ENCODE data around the gene ELOVL4.

The ELOVL4 gene

DNA sequence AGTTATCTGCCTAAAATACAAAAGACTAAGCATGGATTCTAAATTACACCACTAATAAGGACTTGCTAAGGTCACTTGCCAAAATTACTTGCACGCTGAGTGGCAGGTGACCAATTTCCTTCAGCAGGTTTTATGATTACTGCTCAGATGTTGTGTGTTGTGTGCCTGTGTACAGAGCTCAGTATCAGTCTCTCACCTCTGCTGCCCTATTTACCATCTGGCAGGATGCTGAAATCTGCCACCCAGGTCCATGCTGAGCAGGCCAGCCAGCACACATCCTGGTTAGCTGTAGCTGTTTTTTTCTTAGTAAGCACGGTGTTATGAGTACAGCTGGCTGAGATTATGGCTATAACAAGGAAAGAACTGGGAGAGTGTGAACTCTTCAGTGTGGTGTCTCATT, 34.0 kb downstream of the ELOVL4 start:
- DNase-seq (ENCODE audit: extremely low read depth in 1 of 2, low read depth in 1 of 2): no peak

DNA sequence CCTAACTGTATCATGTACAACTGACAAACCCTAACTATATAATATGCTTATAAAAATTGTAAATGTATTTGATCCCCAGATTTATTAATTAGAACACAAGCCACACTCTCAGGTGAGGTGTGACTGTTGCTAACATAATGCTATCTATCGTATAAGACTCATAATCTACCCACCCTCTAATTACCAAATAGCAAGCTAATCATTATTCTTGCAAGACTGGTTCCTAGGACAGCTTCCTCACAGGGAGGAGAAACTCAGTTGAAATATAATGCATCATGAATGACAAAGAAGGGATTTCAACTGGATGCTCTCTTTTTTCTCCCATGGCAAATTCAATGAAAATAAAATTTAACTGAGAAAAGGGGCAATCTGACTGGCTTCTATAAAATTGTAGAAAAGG, 35.4 kb downstream of the ELOVL4 start:
- DNase-seq (ENCODE audit: extremely low read depth in 1 of 2, low read depth in 1 of 2): no peak

DNA sequence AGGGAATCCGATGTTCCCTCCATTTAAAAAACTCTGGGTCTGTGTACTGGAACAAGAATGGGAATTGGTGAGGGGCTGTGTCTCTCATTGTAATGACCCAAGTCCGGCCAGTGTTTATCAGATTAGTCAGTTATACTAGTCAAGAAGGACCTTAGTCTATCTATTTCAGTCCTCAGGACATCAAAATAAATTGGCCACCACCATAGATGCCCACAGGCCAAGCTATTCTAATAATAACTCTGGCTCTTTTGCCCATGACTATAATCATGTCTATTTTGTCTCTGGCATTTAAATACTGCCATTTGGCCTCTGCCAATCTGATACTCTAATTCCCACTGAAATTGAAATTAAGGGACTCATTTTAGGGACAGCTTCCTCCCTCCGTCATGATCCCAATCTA, 37.8 kb downstream of the ELOVL4 start:
- DNase-seq (ENCODE audit: extremely low read depth in 1 of 2, low read depth in 1 of 2): no peak

DNA sequence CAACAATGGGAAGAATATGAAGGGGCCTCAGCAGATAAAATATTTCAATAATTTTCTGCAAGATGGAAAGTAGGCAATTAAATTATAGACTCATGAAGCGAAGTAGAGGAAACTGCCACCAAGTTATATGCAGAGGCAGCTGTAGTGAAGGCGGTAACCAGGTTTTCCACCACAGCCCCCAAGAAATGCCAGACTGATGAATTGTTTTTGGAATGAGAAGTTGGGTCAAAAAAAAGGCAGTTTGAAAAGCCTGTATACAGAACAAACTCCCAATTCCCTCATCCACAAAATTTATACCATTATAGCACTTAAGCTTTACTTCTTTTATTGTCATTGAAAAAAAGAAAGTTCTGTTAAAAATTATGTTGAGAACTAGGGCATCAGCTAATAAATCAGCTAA, 45.3 kb downstream of the ELOVL4 start:
- DNase-seq (ENCODE audit: extremely low read depth in 1 of 2, low read depth in 1 of 2): no peak

DNA sequence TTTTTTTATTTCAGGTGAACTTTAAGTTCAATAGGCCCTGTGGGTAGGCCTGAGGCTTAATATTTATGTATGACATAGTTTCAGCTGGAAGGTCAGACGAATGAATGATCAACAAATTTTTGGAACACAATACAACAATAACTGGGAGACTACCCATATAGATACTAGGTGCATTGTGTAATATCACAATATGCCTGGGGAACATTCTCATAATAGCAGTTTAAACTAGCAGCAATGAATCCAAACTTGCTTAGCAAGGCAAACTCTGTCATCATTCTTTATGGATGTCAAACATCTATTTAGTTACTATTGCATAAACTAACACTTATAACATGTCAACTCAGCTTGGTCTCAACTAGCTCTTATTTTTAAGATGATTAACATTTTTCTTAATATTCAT, 49.3 kb downstream of the ELOVL4 start:
- no peak for DNase-seq (ENCODE audit: extremely low read depth in 1 of 2, low read depth in 1 of 2)

DNA sequence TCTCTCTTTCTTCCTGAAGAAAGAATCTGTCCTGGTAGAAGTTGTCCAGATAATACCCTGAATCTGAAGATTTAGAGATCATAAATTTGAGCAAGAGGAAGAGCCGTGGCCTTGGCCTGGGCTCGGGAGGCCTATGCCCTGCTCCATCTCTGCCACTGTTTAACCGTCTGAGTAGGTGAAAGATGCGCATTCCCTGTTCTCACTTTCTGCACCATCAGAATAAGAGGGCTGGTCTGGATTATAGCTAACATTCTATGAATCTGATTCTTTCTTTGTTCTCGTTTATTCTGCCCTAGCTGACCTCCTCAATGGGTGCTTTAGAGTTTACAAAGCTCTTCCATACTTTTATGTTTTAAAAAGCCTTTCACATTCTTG, 51.3 kb downstream of the ELOVL4 start:
- no peak for DNase-seq (ENCODE audit: extremely low read depth in 1 of 2, low read depth in 1 of 2)

DNA sequence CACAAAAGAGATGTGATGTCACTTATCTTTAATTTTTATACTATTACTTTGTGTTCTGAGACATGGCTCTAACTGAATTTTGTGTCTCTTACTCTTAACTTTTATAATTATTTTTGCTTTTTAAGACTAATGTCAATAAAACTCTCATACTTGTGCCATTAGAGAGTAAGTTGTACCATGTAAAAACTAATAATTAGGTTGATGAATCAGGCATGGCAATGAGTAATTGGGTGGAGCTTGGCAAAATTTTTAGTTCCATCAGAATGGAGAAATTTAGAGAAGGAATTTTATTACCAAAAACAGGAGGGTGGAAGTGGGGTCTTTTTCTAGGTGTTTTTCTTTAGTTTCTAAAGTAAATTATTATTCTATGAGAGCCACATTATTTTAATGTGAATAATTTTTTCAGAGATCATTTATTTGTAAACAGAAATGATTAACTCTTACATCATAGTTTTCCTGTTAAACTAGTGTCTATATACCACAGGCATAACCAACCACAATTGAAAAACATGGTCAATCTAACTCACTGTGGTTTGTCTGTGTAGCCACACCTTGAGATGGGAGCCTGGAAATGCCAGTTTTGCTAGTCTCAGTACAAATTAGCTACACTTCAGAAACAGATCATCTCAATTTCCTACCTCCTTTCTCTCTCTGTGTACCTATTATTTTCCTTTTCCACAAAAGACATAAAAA, 51.8 kb downstream of the ELOVL4 start:
- no peak for DNase-seq (ENCODE audit: extremely low read depth in 1 of 2, low read depth in 1 of 2)

DNA sequence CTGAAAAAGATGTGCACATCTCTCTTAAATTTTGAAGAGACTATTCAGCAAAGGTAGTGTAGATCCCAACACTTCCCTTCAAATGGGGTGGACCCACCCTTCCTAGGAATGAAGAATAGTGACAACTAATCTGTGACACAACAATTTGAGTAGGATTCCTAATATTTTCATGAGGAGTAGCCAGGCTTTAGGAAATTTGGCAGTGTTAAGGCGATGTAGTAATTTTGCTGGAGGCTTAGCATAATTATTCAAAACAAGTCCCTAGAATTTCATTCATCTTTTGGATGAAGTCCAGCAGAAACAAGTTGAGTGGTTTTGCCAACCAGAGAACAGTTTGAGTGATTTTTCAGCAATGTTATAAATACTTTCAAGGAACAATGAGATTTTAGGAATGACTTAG, 52.4 kb downstream of the ELOVL4 start:
- no peak for DNase-seq (ENCODE audit: extremely low read depth in 1 of 2, low read depth in 1 of 2)

DNA sequence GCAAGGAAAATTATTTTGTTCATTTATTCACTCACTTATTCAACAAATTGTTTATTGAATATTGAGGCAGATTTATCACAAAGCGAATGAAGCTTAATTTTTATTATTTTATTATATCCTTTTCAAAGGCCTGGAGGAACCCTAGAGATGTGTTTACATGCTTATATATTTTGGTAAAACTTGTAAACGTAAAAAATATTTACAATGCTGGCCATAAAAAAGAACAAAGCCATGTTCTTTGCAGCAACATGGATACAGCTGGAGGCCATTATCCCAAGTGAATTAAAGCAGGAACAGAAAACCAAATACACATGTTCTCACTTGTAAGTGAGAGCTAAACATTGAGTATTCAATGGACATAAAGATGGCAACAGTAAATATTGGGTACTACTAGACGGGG, 58.8 kb downstream of the ELOVL4 start:
- no peak for DNase-seq (ENCODE audit: extremely low read depth in 1 of 2, low read depth in 1 of 2)

DNA sequence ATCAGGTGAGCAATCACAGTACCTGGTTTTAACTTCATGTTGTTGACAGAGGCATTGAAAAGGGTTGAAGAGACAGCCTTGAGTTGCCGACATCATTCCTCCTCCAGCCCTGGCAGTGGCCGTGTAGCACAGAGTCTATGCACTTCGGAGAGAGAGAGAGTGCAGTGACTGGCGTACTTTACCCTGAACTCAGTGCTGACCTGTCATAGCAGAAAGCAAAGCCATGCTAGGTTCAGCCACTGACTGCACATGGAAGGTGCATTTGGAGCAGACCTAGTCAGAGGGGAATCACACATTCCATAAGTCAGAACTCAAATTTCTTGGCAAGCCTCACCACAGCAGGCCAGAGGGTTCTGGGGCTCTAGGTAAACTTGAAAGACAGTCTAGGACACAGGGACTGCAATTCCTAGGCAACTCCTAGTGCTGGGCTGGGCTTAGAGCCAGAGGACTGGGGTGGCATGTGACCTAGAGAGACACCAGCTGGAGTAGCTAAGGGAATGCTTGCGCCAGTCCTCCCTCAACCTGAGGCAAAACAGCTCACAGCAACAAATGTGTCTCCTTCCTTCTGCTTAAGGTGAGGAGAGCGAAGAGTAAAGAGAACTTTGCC, 69.1 kb downstream of the ELOVL4 start:
- no peak for DNase-seq (ENCODE audit: extremely low read depth in 1 of 2, low read depth in 1 of 2)

DNA sequence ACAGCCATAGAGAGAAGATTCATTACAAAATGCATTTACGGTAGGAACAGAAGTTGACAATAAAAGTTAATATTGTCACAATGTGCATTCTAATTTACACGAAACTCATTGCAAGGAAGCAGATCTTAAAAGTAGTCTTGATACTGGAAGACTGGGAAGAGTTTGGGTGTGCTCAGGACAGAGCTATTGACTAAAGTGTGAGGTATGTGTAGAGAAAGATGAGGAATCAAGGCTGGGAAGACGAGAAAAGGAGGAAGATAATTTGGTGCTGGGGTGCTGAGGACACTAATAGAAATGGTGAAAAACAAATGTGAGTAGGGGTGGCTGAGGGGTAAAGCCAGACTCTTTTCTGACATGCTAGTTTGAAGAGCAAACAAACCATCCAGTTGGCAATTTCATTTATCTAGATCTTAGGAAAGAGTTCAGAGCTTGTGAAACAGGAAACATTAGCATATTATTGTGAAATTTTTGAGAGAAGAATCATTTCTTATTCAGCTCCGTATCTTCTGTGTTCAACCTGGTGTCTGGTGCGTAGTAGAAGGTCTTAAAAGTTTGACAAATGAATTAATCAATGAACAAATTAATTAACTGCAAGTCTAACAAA, 72.7 kb downstream of the ELOVL4 start:
- no peak for DNase-seq (ENCODE audit: extremely low read depth in 1 of 2, low read depth in 1 of 2)

DNA sequence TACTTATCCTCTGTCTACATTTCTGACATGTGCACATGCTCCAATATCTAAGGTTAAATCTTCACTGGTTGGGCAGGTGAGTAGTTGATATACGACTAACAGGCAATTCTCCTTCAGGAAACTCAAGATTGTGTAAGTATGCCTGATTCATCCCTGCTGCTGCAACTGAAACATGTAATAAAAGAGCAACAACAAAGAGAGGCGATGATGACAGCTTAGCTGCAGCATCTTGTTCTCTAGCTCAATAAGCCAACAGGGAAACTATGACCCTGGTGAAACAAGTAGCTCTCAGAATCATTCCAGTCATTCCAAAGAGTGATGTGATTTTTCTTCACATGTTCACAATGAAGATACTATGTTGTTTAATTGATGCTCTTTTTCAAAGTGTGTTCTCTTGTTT, 74.4 kb downstream of the ELOVL4 start:
- no peak for DNase-seq (ENCODE audit: extremely low read depth in 1 of 2, low read depth in 1 of 2)

DNA sequence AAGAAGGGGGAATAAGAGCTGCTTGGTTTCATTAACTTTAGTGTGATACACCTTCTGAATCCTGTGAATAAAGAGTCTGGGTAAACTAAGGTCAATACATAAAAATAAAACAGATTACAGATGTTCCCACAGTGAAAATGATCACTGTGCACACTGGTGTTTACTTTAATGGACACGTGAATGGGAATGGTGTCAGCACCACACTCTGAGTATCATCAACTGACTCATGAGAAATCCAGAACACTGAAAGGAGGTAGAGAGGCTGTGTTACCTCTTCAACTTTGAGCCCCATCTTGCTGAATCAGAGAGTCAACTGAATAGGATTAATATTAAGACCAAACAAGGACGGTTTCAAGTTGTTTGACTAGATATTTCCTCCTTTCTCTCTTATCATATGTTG, 75.0 kb downstream of the ELOVL4 start:
- DNase-seq (ENCODE audit: extremely low read depth in 1 of 2, low read depth in 1 of 2): no peak

DNA sequence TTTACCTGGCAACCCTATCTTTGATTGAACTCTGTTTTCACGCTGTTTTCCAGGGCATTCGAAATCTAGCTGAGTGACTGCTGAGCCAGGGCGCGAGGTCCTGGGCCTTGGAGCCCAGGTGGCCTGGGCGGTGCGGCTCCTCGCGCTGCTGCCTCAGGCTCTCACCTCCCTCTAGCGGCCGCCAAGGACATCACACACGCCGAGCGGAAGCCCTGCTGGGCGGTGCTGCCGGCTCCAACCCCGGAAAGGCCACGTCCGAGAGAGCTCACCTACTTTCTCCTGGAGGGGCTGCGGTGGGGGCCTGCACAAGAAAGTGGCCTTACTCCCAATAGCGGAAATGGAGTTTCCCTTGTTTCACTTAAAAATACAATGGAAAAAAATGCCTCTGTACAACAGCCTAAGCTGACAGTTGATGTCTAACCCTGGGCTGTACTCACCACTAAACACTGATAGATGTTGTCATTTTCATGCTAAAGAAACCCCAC, 77.7 kb downstream of the ELOVL4 start:
- DNase-seq (ENCODE audit: extremely low read depth in 1 of 2, low read depth in 1 of 2): peak; percentile 41 to 61

DNA sequence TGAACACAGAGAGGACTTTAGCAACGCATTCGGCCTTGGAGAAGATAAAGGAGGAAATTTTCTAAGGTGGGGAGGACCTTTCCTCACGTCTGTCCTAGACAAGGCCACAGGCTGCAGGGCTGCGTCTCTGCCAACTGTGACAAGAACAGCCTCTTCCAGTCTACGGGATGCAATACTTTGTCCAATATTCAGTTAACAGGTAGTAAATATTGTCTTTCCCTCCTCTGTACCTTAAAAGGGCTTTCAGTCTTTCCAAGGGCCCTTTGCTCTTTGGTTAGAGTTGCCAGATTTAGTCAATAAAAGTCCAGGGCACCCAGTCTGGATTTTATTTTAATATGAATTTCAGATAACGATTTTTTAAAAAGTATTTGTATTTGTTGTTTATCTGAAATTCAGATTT, 78.2 kb downstream of the ELOVL4 start:
- DNase-seq (ENCODE audit: extremely low read depth in 1 of 2, low read depth in 1 of 2): no peak

DNA sequence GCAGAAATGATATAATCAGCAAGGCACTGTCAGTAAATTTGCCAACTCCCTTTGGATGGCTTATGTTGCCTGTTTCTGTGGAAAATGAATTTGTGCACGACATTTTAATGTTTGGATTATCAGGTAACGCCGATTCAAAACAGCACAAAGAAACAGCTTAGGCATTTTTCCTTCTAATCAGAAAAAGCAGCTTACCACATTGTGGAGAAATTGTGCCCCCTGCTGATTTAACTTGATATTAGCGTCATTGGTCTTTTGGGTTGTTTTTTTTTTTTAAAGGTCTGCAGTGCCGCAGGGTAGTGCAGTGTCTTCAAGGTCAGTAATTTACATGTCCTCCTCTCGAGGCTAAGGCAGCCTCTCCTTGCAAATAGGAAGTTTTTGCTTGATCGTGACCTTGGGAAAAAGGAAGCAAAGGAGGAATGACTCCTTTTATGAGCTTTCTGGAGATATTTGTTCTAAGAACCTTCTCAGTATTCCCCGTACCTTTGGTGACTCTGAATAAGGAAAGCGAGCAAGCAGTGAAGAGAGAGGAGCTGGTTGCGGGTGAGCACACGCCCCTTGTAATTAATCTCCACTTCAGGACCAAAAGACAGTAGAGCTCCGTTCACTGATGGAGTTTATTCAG, 79.1 kb downstream of the ELOVL4 start:
- no peak for DNase-seq (ENCODE audit: extremely low read depth in 1 of 2, low read depth in 1 of 2)

All from activated CD8-positive, alpha-beta memory T cell treated with anti-CD3 and anti-CD28 coated beads for 1 hour (primary cell).